Aorta (tissue), 5 donors: ENCODE data around the gene TGFB3. TPM values are rescaled to one million over a fixed set of nuclear protein-coding genes. Genes with fewer than 3 reads are reported as not detected.

Source experiments
- ATAC-seq: fragments of 200-7000 bp; cut with Tn5 transposase; one replicate; pipeline ENCODE4 v1.9.1; 2022; ENCODE audit warnings: moderate library complexity; ENCODE audit not compliant: low FRiP score
- DNase-seq, 2 donors: peaks; one replicate each; pipeline ENCODE4 v3.0.0-alpha.2; 2020
- H3K27ac ChIP-seq, 2 donors: one replicate each; pipeline ENCODE4 v1.5.1; 2013; ENCODE audit warnings: low read length in 2 of 2, mild to moderate bottlenecking in 2 of 2, moderate library complexity in 2 of 2, control low read depth in 1 of 2, inconsistent platforms in 1 of 2, low read depth in 1 of 2
- H3K27me3 ChIP-seq, 2 donors: one replicate each; pipeline ENCODE4 v1.6.1; 2013; ENCODE audit warnings: control low read depth in 1 of 2, low read length in 1 of 2, mild to moderate bottlenecking in 1 of 2, moderate library complexity in 1 of 2; ENCODE audit not compliant: insufficient read depth in 2 of 2, control insufficient read depth in 1 of 2
- H3K36me3 ChIP-seq, 2 donors: one replicate each; pipeline ENCODE4 v1.6.1; 2013; ENCODE audit warnings: control low read depth in 1 of 2, low read length in 1 of 2, mild to moderate bottlenecking in 1 of 2; ENCODE audit not compliant: insufficient read depth in 2 of 2, control insufficient read depth in 1 of 2
- H3K4me1 ChIP-seq, 2 donors: one replicate each; pipeline ENCODE4 v1.6.1; 2013; ENCODE audit warnings: low read length in 2 of 2, control low read depth in 1 of 2, mild to moderate bottlenecking in 1 of 2, moderate library complexity in 1 of 2; ENCODE audit not compliant: insufficient read depth in 2 of 2, control insufficient read depth in 1 of 2
- H3K4me3 ChIP-seq, 2 donors: one replicate each; pipeline ENCODE4 v1.5.1; 2013; ENCODE audit warnings: low read length in 2 of 2, control low read depth in 1 of 2, mild to moderate bottlenecking in 1 of 2
- H3K9me3 ChIP-seq: one replicate; pipeline ENCODE4 v1.6.1; 2013; ENCODE audit warnings: mild to moderate bottlenecking, low read length; ENCODE audit not compliant: control insufficient read depth
- WGBS, 2 donors: extraction: QIAGEN DNeasy Blood & Tissue Kit; methylation state at CpG; one replicate each; pipeline ENCODE4 v1.1.7; 2013; 5-methylcytosine and 5-hydroxymethylcytosine counted together
- intact Hi-C, 2 donors: fragments of 100-400 bp; cut with DNase I; formaldehyde crosslinking; loops; one replicate each; pipeline versions ENCODE4 v1.14.2 to v1.15.0; 2022
- polyA plus RNA-seq, 2 donors: library from polyadenylated mRNA; stranded (reverse); fragments of 200-250 nt; gene quantifications; one replicate each; pipeline ENCODE4 v1.2.3, GENCODE V29; 2013
- total RNA-seq, 2 donors: library from RNA; stranded (reverse); fragmentation: NEBNext Ultra II Directional; extraction: Animal tissue kit (Norgen Biotek cat#: 25700); gene quantifications; one replicate each; pipeline ENCODE4 v1.2.1, GENCODE V29; 2021
- donor health status: healthy with polysubstance abuse.
- donor health status: Bipolar disorder and iron deficiency.
- donor health status: DM: no; HTN: no; CAD: no.
- donor health status: DM: no; HTN: no; CAD: no.
- donor health status: DM: yes; HTN: yes; CAD: no.

Gene TGFB3
- total and polyA plus RNA-seq, 4 donors, result 30.2 to 405 (median 94.2) TPM

DNA sequence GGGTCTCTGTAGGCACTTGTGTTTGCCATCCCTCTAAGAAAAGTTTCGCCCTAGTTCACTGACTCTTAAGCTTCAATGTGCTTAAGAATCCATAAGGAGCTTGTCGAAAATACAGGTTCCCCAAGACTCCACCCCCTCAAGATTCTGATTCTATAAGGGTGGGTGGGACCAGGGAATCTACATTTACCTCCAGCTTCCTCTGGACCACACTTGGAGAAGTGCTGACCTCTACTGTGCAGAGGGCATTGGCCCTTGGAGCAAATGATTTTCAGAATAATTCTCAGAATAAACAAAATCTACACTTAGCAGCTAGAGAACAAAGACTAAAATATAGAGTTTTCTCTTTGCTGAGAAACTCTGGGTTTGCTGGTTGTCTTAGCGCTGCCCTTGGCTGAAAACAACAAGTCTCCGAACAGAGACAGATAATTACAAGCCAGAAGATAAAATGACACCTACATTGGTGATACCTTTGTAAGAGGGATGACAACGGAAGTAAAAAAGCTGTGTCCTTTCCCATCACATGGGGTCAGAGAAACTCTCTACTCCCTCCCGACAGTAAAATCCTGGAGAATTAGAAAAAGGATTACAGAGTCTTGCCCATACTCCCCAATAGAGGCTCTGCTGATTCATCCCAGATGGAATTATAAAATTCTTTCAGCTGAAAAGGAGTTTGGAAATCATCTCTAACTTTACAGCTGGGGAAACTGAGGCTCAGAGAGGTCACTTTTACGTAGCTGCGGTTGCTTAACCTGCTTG is 4.8 kb downstream of the TGFB3 start:
- Histone ChIP-seq H3K9me3 (no peaks in the 10 kb centered on the region), H3K27ac (no peak overlapping the region), H3K4me3 (no peak overlapping the region), H3K36me3 (peaks cover 0 to 2% of the 10 kb centered on the region in 2 donors), H3K4me1 (no peaks in the 10 kb centered on the region), H3K27me3 (no peaks in the 10 kb centered on the region)
- 35 to 43% methylated on average over 8 of the region's 8 CpGs for WGBS, 2 donors
- intact Hi-C loops, result loop anchor here in 1 of 2 donors (5.0 to 10.0 kb wide), 3 partner anchors 35 to 182 kb away; no protein-coding TSS in a partner anchor
- DNase-seq (no peak), ATAC-seq (no peak)

DNA sequence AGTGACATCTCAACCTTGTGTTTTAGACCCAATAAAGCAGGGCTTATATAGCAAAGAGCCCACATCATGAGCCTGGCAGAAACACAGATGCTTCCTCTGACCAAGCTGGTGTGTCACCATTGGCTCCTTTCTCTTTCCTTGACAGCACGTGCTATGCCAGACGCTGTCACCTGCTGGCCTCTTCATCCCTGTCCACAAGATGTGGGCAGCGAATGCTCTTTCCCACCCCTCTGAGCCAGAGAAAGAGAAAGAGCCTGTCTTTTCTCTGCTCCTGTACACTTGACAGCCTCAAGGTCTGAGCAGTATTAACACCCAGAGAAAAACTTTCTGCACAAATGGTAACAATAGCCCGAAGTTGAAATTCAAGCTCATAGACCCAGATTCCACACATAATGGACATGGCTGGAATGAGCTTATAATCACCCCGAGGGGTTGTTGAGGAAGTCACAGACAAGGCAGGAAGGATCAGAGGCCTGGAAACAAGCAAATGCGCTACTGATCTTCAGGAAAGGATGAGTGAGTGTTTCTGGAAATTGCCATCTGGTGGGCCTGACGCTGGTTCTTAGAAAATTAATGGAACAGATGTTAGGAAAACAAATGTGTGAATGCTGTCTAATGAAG is 8.9 kb downstream of the TGFB3 start:
- WGBS, 2 donors, result 30 to 31% methylated on average over 7 of the region's 7 CpGs
- peaks cover 0 to 2% of the 10 kb centered on the region in 2 donors for H3K36me3 ChIP-seq
- no peak overlapping the region for H3K4me3 ChIP-seq
- H3K9me3 ChIP-seq, result no peaks in the 10 kb centered on the region
- DNase-seq (no peak), ATAC-seq (no peak)
- H3K27me3 ChIP-seq, result no peaks in the 10 kb centered on the region
- no peak overlapping the region for H3K27ac ChIP-seq
- H3K4me1 ChIP-seq, result no peaks in the 10 kb centered on the region
- intact Hi-C loops, result loop anchor here in 1 of 2 donors (10.0 kb wide), 1 partner anchor 178 kb away; no protein-coding TSS in a partner anchor

DNA sequence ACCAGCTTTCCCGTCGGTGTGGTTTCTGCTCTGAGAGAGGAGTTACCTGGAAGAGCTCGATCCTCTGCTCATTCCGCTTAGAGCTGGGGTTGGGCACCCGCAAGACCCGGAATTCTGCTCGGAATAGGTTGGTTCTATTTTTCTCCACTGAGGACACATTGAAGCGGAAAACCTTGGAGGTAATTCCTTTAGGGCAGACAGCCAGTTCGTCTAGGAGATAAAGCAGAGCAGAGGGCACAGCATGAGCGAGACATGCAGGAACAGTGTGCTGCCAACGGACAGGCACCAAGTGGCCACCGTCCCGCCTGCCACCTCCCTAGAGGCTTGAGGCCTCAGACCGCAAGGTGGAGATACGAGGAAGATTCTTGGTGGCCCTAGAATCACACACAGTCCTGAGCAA is 10.3 kb downstream of the TGFB3 start:
- 86 to 88% methylated on average over 15 of the region's 15 CpGs for WGBS, 2 donors
- intact Hi-C loops, result loop anchor here in 1 of 2 donors (10.0 kb wide), 1 partner anchor 177 kb away; no protein-coding TSS in a partner anchor
- ATAC-seq (no peak), DNase-seq (no peak)
- H3K4me3 ChIP-seq, result no peak overlapping the region
- no peaks in the 10 kb centered on the region for H3K9me3 ChIP-seq
- H3K36me3 ChIP-seq, result peaks cover 0 to 9% of the 10 kb centered on the region in 2 donors
- no peaks in the 10 kb centered on the region for H3K27me3 ChIP-seq
- H3K27ac ChIP-seq, result no peak overlapping the region
- no peaks in the 10 kb centered on the region for H3K4me1 ChIP-seq

DNA sequence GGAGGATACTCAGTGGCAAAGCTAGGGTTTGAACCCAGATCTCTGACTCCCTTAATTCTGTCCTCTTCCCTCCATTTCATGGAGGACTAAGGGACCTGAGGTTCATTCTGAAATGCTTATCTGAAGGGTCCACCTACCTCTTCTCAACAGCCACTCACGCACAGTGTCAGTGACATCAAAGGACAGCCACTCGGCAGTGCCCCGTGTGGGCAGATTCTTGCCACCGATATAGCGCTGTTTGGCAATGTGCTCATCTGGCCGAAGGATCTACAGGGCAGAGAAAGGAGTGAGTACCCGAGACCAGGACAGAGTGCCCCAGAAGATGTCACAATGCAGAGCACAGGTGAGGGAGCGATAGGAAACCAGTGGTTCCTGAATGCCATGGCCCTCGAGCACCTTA is 10.8 kb downstream of the TGFB3 start:
- 79% methylated on average over 9 of the region's 9 CpGs for WGBS, 2 donors
- intact Hi-C loops, result loop anchor here in 1 of 2 donors (10.0 kb wide), 1 partner anchor 176 kb away; no protein-coding TSS in a partner anchor
- no peaks in the 10 kb centered on the region for H3K9me3 ChIP-seq
- H3K36me3 ChIP-seq, result peaks cover 0 to 12% of the 10 kb centered on the region in 2 donors
- DNase-seq, result no peak
- H3K27ac ChIP-seq, result no peak overlapping the region
- no peaks in the 10 kb centered on the region for H3K27me3 ChIP-seq
- no peak overlapping the region for H3K4me3 ChIP-seq
- no peak for ATAC-seq
- H3K4me1 ChIP-seq, result no peaks in the 10 kb centered on the region

DNA sequence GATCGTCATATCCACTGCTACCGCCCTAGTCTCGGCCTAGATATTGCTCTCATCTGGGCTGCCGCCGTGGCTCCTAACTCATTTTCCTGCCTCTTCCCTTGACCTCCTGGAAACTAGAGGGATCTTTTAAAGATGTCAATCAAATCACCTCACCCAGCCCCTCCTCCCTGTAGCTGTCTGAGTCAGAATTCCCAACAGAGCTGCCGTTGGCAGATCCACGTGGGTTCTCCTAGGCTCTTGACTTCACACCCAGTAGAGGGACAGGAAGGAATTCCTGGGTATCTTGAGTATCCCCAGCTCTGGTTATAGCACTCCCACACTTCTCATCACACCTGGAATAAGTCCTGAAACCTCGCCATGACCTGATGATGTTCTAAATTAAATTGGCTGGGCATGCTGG is 11.9 kb downstream of the TGFB3 start:
- no peaks in the 10 kb centered on the region for H3K27me3 ChIP-seq
- WGBS, 2 donors, result 64 to 70% methylated on average over 8 of the region's 8 CpGs
- H3K27ac ChIP-seq, result no peak overlapping the region
- H3K36me3 ChIP-seq, result peaks cover 0 to 14% of the 10 kb centered on the region in 2 donors
- no peaks in the 10 kb centered on the region for H3K4me1 ChIP-seq
- H3K4me3 ChIP-seq, result no peak overlapping the region
- no peaks in the 10 kb centered on the region for H3K9me3 ChIP-seq
- no peak for ATAC-seq
- intact Hi-C loops, result loop anchor here in 1 of 2 donors (10.0 kb wide), 1 partner anchor 175 kb away; no protein-coding TSS in a partner anchor
- DNase-seq, result no peak

DNA sequence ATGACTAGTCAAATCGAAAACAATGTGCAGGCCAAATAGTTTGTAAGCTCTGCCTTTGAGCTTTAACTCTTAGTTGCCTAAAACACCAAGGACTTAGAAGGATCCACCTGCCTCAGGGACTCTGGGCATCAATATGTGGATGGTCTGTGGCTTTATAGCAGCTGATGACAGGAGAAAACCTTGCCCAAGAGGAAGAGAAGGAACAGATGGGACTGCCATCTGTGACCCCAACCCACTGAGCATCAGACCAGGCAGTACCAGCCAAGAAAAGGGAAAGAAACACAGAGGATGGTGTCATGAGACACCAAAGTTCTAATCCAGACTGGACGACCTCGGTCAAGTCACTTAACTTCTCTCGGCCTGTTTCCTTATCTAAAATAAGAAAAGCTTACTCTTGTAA is 12.7 kb downstream of the TGFB3 start:
- intact Hi-C loops, result no loop called here

DNA sequence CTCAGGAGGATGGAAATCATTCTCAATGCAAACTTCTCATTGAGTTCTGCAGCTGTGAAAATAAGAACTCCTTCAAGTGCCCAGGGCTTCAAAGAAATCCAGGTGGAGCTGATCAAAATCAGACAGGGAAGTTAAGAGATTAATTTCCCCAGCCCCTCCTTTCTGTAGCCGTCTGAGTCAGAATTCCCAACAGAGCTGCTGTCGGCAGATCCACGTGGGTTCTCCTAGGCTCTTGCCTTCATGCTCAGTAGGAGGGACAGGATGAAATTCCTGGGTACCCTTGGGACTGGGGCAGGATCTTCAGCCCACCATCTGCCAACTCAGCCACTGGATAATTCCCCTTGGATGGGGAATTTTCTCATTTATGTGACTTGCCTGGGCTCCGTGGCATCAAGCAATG is 13.3 kb downstream of the TGFB3 start:
- WGBS, 2 donors, result 10 to 17% methylated on average over 4 of the region's 4 CpGs
- Histone ChIP-seq H3K27me3 (no peaks in the 10 kb centered on the region), H3K36me3 (peaks cover 0 to 15% of the 10 kb centered on the region in 2 donors), H3K27ac (no peak overlapping the region), H3K4me3 (no peak overlapping the region), H3K4me1 (no peaks in the 10 kb centered on the region), H3K9me3 (no peaks in the 10 kb centered on the region)
- ATAC-seq, result peak; percentile 48
- intact Hi-C loops, result no loop called here
- no peak for DNase-seq

More for the DNA sequence above, 12.7 kb downstream of the TGFB3 start:
- no peaks in the 10 kb centered on the region for H3K9me3 ChIP-seq
- peaks cover 0 to 15% of the 10 kb centered on the region in 2 donors for H3K36me3 ChIP-seq
- no peaks in the 10 kb centered on the region for H3K4me1 ChIP-seq
- WGBS, 2 donors, result 38 to 39% methylated on average over 4 of the region's 4 CpGs
- ATAC-seq (no peak), DNase-seq (no peak)
- no peak overlapping the region for H3K4me3 ChIP-seq
- H3K27me3 ChIP-seq, result no peaks in the 10 kb centered on the region
- H3K27ac ChIP-seq, result no peak overlapping the region

DNA sequence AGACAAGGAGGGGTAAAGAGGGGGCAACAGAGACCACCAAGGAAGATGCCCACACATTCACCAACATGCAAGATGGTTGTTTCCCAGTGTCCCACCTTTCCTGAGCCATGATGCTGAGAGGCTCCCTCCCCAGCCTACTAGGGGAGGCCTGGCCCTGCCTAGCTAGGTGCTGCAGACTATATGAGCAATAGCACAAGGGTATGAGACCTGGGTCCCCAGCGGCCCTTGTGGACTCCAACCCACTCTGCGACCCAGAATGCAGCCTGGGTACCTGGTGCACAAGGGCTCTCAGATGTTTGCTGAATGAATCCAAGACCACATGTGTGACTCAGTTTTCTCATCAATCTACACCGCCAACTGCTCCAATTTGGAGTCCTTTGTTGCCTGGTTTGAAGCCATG is 13.9 kb downstream of the TGFB3 start:
- no peak overlapping the region for H3K4me3 ChIP-seq

More for the DNA sequence above, 13.9 kb downstream of the TGFB3 start:
- intact Hi-C loops, result no loop called here
- no peaks in the 10 kb centered on the region for H3K4me1 ChIP-seq
- 96 to 99% methylated on average over 3 of the region's 3 CpGs for WGBS, 2 donors
- ATAC-seq (no peak), DNase-seq (no peak)
- no peaks in the 10 kb centered on the region for H3K9me3 ChIP-seq
- peaks cover 0 to 15% of the 10 kb centered on the region in 2 donors for H3K36me3 ChIP-seq
- H3K27me3 ChIP-seq, result no peaks in the 10 kb centered on the region
- no peak overlapping the region for H3K27ac ChIP-seq
